G401.6 (cell line): ENCODE measurements around the gene RIPOR3.
"Not testable (repeated sequence)": the region's sequence is repeated elsewhere in the genome, so short reads cannot be mapped to it uniquely, and the experiment has no call there.

ENCODE experiments used
- FAIRE-seq: peaks from 2 replicates; lab custom pipeline; 2012; peaks lifted over from hg19 to GRCh38; lab: Jason Lieb, UNC

Gene RIPOR3

DNA sequence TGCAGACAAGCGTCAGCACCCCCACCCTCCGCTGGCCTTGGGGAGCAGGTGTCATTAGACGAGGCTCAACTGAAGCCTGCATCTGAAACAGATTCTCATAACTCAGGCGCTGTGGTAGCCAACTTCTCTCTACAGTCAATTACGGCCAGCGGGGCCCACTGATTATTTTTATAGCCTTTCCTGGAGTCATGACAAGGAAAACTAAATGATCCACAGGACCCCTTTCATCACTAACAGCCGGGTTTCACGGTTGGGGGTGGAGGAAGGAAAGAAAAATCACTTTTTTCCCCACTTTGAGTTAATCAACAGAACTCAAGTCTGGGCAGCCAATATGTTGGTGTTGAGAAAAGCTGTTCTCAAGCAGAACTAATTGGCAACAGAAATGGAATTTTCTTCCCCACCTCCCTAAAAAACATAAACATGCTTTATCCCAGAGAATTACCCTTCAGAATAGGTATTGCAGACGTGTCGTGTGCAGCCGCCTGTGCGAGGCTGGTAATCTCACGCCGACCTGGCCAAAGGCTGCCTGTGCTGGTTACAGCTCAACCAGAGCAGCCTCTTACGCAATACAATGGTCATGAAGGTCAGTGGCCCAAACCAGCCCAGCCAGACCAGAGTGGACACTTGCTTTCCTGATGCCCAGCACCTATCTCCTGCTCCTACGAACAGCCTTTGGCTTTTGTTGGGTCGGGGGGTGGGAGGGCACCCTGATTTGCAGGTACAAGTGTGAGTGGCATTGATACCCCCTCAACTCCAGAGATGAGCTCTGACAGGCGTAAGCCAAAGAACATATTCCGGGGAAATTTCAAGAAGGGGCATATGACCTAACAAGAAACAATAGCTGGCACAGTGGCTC lies 11.0 kb downstream of the RIPOR3 start:
- no peak for FAIRE-seq

DNA sequence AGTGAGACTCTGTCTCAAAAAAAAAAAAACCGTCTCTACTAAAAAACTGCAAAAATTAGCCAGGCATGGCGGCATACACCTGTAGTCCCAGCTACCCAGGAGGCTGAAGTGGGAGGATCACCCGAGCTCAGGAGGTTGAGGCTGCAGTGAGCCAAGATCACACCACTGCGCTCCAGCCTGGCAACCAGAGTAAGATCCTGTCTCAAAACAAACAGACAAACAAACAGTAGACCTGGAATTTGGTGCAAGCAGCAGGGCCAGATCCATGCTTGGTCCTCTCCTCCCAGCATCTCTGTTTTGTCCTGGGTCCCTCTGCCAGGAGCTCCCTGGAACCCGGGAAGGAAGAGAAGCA lies 11.6 kb downstream of the RIPOR3 start:
- FAIRE-seq, result no peak

DNA sequence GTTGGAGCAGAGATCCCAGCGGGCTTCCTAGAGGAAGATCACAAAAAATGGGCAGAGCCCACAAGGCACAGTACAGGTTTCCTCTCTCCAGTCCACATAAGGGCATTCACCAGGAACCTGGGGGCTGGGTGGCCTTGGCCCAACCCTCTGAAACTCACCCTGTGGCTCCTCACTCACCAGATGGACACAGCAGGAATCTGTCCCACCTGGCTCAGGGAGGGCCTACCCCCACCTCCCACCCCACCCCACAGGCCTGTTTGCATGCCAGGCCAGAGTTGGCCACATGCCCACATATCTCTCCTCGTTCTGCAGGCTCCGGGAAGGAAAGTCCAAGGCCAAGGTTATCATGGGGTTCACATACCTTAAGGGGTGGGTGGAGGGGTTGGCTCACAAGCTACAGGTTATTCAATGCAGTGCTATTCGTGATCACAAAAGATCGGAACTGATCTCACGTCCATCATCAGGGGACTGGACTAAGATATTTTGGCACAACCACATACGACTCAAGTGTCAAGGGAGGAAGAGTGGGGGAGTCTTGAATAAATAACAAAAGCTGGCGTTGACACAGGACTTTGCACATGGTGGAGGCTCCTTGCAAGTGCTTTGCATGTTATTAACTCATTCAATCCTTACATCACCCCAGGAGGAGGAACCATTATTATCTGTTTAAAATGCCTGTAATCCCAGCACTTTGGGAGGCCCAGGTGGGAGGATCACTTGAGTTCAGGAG lies 13.0 kb downstream of the RIPOR3 start:
- FAIRE-seq, result no peak

DNA sequence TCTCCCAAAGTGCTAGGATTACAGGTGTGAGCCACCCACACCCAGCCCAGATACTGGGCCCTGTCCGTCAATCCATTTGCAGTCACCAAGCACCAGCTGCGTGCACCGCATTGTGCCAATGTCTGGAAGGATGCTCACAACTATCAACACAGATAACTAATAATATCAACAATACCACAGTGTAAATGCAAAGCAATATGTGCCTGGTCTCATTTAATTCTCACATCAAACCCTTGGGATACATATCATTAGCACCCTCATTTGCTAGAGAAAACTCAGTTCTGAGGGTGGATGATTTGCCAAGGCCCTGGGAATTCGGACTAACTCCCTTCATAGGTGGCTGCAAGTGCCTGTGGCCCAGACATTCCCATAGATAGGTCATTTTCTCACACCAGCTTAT lies 14.5 kb downstream of the RIPOR3 start:
- FAIRE-seq, result no peak

DNA sequence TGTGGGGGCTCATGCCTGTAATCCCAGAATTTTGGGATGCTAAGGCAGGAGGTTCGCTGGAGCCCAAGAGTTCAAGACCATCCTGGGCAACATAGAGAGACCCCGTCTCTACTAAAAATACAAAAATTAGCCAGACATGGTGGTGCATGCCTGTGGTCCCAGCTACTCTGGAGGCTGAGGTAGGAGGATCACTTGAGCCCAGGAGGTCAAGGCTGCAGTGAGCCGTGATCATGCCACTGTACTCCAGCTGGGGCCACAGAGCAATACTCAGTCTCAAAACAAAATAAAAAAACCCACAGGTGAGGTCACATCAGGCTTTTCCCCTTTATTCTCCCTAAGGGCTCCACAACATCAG lies 15.0 kb downstream of the RIPOR3 start:
- FAIRE-seq, result not testable (repeated sequence)

DNA sequence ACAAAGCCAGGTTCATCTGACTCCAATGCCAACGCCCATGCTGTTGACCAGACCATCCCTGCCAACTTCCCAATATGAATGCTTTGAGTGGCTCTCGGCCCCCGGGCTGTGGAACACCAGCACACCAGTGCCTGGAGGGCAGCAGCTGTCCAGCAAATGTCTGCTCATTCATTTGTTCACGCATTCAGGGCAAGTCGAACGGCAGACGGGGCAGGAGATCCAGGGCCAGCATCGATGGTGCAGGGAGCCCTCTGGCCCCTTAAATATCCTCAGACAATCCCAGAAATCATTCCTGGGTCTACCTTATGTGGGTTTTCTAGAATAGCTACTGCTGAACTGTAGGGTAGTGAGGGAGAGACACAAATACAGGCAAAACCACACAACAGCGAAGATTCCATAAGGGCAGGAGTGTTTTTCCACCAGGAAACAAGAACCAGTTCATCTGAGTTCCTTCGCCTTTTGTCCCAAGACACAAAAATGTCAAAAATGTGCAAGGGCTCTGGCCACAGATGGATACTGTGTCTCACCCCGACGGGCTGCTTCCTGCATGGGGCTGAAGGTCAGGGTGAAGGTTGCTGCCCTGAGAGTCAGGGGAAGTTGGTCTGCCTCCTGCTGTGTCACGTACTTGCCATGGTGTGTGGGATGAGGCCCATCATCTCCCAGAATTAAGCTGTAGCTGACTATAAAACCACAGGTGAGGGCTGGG lies 15.5 kb downstream of the RIPOR3 start:
- no peak for FAIRE-seq

DNA sequence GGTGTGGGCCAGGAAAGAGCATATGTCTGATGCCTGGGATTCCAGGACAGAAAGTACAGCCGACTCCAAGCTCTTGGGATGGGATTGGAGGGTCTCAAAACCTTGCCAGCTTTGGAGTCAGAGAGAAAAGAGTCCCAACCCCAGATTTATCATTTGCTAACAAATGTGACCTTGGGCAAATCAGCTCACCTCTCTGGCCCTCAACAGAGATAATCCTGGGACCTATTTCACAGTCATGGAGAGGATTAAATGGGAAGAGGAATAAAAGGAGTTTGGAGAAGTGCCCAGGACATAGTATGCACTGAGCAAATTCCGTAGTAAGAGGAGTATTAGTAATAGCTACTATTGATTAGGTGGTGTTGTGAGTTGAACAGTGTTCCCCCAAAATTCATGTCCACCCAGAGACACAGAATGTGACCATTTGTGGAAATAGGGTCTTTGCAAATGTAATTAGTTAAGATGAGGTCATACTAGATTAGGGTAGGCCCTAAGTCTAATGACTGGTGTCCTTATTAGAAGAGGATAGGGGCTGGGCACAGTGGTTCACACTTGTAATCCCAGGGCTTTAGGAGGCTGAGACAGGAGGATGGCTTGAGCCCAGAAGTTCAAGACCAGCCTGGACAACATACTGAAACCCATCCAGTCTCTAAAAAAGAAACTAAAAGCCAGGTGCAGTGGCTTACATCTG lies 17.1 kb downstream of the RIPOR3 start:
- no peak for FAIRE-seq

DNA sequence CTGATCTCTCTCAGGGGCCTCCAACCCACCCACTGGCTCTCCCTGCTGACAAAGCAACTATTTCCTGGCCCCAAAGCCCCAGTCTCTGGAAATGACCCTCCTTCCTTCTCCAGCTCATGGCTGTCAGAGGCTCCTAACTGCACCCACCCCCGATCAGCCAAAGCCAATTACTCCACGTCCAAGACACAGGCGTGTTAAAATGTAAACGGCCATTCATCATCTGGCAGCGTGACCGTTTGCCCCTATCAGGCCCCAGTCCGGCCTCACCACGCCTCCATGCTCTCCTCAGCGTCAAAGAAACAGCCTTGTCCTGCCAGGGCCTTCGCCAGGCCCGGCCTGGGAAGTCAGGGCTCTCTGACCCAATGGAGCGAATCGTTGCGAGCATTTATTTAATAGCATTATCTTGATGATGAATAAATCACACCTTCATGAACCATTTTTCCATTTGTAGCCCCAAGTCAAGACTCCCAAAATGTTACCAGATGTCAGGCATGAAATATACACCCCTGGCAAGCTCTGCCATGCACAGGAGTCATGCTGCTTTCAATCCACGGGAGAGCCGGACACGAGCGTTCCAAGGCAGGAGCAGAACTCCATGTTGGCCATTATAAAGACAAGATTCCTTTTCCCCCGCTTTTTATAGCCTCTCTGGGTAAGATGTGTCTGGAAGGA lies 17.7 kb downstream of the RIPOR3 start:
- FAIRE-seq, result no peak

DNA sequence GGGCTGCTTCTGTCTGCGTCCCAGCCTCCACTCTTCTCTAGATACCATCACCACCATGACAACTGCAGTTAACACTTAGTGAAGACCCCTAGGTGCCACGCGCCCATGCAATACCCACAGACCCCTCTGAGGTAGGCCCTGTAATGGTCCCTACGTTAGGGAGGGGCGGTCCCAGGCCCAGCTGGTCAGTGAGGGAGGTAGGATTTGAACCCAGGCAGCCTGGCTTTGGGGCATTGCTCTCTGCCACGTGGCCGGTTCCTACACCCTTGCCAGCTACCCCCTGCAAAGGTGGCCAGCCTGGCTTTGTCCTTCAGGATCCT lies 18.2 kb downstream of the RIPOR3 start:
- no peak for FAIRE-seq

DNA sequence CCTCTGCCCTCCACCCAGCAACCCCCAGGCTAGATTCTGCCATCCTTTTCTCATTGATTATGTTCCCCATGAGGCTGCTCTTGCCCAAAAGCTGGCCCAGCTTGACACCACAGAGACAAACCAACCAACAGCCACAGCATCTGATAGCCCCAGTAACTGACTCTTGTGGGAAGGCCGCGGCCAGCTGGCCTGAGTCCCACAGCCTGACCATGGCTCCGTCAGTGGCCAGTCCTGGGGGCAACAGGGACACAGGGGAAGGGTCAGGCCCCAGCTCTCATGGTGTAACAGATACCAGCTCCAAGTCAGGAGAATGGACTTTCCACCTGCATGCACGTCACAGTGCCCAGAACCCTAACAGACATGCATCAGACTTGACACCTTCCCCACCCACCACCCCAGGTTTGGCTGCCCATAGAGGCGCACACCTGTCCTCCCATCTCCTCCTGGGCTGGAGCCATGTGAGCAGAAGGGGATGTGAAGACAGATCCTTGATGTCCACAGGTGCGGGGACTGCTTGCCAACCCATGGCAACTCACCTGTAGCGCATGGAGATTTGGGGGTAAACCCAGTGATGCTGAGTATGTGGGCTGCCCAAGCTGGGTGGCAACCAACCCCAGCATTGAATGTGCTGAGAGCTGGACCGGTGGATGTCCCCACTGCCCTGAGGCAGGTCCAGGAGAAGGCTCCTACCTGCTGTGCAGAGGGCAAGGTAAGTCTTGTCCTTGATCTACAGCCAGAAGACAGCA lies 18.8 kb downstream of the RIPOR3 start:
- FAIRE-seq, result no peak

DNA sequence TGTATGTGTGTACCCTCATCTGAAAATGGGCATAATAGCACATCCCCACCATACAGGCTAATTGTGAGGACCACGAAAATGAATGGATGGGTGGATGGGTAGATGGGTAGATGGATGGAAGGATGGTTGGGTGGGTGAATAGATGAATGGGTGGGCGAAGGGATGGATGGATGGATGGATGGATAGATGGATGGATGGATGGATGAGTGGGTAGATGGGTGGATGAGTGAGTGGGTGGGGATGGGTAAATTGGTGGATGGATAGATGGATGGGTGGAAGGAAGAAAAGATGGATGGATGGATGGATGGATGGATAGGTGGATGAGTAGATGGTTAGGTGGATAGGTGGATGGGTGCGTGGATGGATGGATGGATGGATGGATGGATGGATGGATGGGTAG lies 19.7 kb downstream of the RIPOR3 start:
- FAIRE-seq, result no peak

DNA sequence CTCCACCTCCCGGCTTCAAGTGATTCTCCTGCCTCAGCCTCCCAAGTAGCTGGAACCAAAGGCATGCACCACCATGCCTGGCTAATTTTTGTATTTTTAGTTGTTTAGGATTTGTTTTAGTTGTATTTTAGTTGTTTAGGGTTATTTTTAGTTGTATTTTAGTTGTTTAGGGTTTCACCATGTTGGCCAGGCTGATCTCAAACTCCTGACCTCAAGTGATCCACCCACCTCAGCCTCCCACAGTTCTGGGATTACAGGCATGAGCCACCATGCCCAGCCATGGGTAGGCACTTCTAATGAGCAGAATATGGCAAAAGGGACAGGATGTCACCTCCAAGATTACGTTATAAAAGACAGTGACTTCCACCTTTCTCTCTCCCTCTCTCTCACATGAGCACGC lies 20.3 kb downstream of the RIPOR3 start:
- not testable (repeated sequence) for FAIRE-seq

DNA sequence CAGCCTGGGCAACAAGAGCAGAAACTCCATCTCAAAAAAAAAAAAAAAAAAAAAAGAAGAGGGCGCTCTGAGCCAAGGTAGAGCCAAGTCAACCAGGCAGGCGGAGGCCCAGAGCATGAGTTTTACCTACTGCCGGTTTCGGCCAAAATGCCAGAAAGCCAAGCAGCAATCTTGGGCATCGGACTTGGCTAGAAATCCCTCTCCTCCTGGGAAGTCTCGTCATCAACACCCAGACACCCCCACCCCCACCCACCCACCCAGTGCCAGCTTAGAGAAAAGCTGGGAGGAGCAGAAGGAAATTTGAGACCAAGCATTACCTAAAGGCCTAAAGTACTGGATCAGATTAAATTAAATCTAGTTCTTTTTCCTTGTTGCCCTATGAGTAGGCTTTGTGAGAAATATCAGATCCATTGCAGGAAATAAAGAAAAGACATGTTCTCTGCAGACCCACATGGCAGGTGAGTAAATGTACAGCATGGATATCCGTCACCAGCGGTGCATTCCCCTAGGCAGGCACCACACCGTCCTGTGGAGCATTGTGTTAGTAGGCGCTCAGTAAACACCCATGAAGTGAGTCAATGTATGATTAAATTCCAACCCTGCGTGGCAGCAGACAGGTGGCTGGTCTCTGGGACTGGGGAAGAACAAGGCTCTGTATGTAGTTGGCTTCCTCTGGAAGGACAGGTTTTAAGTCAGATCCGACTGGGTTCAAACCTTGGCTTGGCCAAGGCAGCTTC lies 21.0 kb downstream of the RIPOR3 start:
- no peak for FAIRE-seq

DNA sequence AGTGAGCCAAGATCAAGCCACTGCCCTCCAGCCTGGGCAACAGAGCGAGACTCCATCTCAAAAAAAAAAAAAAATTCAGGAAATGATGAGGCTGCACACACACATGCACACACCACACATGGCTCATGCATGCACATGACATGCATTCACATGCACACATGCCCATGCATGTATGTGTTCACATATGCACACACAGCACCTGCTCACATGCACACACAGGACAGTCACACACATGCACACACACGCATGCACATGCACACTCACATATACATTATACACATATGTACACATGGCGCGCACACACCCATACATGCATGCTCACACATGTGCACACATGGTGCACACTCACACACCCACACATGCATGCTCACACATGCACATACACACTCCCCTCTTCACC lies 22.5 kb downstream of the RIPOR3 start:
- no peak for FAIRE-seq

DNA sequence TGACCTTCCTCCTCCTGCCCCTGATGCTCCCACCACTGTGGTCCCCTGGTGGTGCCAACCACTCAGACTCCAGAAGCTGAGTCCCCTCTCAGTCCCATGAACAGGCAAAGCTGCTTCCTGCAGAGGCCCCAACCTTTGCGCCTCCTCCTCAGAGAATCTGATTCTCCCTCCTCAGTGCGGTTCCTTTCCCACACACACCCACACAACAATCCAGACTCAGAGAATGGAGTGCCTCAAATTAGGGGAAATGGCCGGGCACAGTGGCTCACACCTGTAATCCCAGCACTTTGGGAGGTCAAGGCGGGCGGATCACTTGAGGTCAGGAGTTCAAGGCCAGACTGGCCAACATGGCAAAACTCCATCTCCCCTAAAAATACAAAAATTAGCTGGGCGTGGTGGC lies 23.0 kb downstream of the RIPOR3 start:
- FAIRE-seq, result no peak

DNA sequence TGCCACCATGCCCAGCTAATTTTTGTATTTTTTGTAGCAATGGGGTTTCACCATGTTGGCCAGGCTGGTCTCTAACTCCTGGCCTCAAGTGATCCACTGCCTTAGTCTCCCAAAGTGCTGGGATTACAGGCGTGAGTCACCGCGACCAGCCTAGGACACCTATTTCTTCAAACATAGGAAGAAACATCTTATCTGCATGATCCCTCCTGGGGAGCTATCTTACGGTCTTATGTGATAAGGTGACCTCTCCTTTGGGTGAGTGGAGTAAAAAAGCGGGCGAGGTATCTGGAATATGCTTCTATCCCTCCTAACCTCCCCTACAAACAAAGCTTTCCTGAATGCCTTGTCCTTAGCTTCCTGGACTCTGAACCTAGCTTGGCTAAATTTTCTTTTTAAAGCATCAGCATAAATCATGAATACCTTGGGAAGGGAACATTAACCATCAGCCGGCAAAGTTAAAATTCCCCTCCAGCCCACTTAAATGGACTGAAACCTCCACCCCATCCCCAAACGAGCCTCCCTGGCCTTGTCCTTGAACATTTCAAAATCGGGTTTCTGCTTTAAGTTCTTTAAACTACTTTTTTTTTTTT lies 24.5 kb downstream of the RIPOR3 start:
- FAIRE-seq, result no peak

DNA sequence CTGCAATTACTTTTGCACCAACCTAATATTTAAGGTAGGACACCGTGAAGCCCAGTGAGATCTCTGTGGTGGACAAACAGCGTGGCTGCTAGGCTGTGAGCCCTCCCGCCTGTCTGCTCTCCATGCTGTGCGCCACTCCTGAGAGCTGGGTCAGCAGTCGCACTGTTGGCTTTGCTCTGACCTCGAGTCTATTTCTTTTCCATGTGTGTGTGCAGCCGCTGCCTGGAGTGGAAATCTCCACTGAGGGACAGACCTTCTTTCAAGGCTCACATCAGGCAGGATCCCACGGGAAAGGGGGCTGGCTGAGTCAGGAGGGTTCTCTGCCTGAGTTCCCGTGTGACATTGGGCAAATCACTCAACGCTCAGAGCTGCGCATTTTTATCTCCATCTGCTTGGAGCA lies 27.1 kb downstream of the RIPOR3 start:
- no peak for FAIRE-seq

DNA sequence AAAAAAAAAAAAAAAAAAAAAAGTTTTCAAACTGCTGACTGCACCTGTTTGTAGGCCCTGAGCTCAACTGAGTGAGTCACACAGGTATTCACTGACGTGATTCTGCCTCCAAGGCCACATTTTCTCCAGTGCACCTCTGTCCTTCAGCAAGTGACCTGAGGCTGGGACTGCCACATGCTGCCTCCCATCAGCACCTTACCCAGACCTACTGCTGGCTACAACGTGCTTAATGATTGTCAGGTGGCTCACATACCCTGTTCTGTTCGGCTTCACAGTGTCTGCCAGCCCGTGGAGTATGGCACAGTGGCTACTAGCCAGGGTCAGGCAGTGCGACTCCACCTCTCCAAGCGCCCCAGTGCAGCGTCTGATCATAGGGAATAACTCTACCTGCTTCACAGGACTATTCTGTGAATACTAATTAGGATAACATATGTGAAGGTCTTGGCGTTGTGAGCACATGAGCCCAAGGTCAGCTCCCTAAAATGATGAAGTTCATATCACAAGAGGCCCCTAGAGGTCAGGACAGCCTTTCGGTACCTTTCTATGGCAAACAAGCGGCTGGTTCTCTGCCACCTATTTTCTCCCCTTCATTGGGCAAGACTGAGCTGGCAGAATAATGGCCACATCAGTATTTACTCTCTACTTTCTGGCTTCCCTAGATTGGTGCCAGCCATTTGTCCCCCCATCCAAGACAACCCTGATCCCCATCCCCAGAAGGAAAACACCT lies 28.1 kb downstream of the RIPOR3 start:
- no peak for FAIRE-seq

DNA sequence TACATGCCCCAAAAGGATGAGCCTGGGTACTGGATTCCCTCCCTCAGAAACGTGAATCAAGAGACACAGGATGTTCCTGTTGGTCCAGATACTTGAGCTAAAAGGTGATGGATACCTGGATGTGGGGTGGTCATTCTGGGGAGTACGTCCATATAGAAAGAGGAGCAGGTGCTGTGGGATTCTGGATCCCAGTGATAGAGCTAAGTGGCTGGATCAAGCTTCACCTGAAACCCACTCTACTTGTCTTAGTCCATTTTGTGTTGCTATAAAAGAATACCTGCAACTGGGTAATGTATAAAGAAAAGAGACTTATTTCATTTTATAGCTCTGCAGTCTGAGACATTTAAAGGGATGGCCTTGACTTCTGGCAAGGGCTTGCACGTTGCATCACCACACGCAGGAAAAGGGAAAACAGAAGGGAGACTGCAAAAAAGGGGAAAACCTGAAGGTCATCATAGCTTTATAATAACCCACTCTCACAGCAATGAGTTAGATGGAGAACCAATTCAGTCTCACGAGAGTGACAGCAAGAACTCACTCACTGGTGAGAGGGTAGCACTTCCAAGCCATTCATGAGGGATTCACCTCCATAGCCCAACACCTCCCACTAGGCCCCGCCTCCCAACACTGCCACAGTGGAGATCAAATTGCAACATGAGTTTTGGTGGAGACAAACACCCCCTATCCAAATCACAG lies 31.2 kb downstream of the RIPOR3 start:
- no peak for FAIRE-seq
